ENCODE measurements around the gene CAVIN3. TPM values are rescaled to one million over a fixed set of nuclear protein-coding genes. Genes with fewer than 3 reads are reported as not detected.

Gene CAVIN3
- total RNA-seq, 1 experiment from 2014 or later = 11.2 TPM

DNA sequence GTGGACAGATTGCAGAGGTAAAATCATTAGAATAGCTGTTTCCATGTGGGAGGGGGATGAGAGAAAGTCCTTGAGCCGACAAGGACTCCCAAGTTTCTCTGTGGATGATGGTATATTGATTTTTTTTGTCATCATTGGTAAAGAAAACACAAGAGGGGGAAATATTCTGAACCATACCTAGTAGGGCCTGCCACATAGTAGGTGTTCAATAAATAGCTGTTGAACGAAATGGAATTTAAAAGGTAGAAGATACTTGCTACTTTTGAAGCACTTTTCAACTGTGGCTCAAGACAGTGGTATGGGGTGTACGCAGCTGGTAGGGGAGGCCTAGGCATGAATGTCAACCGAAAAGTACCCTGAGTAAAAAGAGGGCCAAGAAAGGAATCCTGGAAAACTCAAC lies 2.1 kb downstream of the CAVIN3 start:
- no TSS peak for BruUV-seq (replicated peaks)
- H3K27ac Mint-ChIP-seq (ENCODE audit: unreplicated experiment) = no peak overlapping the region
- no peak overlapping the region for H3K4me3 Mint-ChIP-seq (ENCODE audit: unreplicated experiment)
- H3K4me1 Mint-ChIP-seq (ENCODE audit: low read depth, unreplicated experiment) = peaks cover 20% of the 10 kb centered on the region
- CTCF ChIA-PET = interaction anchor here (0.6 to 2.1 kb wide), 5 partner anchors 10 to 45 kb away, joined by 3 to 14 read pairs (median 5); no protein-coding TSS in a partner anchor
- Histone ChIP-seq H3K9me3 (no peaks in the 10 kb centered on the region), H3K36me3 (ENCODE audit: control insufficient read depth, insufficient read depth, low read length) (no peaks in the 10 kb centered on the region), H3K4me3 (ENCODE audit: low read depth, low read length) (no peak overlapping the region), H3K27me3 (replicated peaks; ENCODE audit: control insufficient read depth, insufficient read depth, low read length) (no peaks in the 10 kb centered on the region), H3K4me1 (peaks cover 6% of the 10 kb centered on the region; the same call in 1 of the 2 replicates)
- DNase-seq = no peak
- TF ChIP-seq, protein P1, sequence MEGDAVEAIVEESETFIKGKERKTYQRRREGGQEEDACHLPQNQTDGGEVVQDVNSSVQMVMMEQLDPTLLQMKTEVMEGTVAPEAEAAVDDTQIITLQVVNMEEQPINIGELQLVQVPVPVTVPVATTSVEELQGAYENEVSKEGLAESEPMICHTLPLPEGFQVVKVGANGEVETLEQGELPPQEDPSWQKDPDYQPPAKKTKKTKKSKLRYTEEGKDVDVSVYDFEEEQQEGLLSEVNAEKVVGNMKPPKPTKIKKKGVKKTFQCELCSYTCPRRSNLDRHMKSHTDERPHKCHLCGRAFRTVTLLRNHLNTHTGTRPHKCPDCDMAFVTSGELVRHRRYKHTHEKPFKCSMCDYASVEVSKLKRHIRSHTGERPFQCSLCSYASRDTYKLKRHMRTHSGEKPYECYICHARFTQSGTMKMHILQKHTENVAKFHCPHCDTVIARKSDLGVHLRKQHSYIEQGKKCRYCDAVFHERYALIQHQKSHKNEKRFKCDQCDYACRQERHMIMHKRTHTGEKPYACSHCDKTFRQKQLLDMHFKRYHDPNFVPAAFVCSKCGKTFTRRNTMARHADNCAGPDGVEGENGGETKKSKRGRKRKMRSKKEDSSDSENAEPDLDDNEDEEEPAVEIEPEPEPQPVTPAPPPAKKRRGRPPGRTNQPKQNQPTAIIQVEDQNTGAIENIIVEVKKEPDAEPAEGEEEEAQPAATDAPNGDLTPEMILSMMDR (IDR thresholded peaks at IDR 0.05; ENCODE audit: insufficient read depth in 1 of 2, low read depth in 1 of 2, low read length in 1 of 2, severe bottlenecking in 1 of 2, unreplicated experiment in 1 of 2) = no peak
- intact Hi-C loops (cut with micrococcal nuclease; ENCODE audit: unreplicated experiment) = no loop called here
- peaks cover 6% of the 10 kb centered on the region for H3K36me3 Mint-ChIP-seq (ENCODE audit: insufficient read depth, unreplicated experiment)
- peaks cover 2% of the 10 kb centered on the region for H3K27me3 Mint-ChIP-seq (ENCODE audit: insufficient read depth, unreplicated experiment)
- POLR2A ChIA-PET = no interaction called here
- no peaks in the 10 kb centered on the region for H3K9me3 Mint-ChIP-seq (ENCODE audit: unreplicated experiment)

DNA sequence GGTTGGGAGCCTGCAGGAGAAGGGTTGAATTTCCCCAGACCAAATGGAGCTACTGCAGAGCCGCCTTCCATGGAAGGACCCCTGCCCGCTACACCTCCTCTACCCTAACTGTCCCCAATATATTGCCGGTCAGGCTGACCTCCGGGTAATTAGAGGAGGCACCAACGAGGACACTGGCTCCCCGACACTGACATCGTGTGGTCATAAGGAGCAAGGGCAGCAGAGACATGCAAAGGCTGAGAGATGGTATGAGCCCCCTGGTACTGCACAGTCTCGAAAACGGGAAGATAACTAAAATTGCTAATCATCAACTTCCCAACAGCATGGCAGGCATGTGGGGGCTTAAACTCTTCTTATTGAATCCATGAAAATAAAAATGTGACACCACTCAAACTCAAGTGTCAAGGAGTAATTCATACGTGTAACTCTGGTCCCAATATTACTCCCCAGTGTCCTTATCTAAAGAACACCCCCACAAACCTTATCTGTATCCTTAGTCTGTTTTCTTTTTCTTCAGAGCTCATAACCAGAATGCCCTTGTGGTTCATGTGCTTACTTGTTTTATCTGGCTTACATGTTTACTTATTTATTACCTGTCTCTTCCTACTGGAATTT lies 4.4 kb downstream of the CAVIN3 start:
- H3K36me3 Mint-ChIP-seq (ENCODE audit: insufficient read depth, unreplicated experiment) = no peaks in the 10 kb centered on the region
- H3K4me3 ChIP-seq (ENCODE audit: low read depth, low read length) = no peak overlapping the region
- no peak overlapping the region for H3K4me3 Mint-ChIP-seq (ENCODE audit: unreplicated experiment)
- no TSS peak for BruUV-seq (replicated peaks)
- peaks cover 4% of the 10 kb centered on the region for H3K27me3 Mint-ChIP-seq (ENCODE audit: insufficient read depth, unreplicated experiment)
- ChIA-PET POLR2A (no interaction called here), CTCF (interaction anchor here (1.0 to 2.1 kb wide), 4 partner anchors 37 to 65 kb away, joined by 3 to 14 read pairs (median 4); no protein-coding TSS in a partner anchor)
- no peak overlapping the region for H3K27ac Mint-ChIP-seq (ENCODE audit: unreplicated experiment)
- no peaks in the 10 kb centered on the region for H3K9me3 Mint-ChIP-seq (ENCODE audit: unreplicated experiment)
- intact Hi-C loops (cut with micrococcal nuclease; ENCODE audit: unreplicated experiment) = loop anchor here (1.0 to 2.0 kb wide), 6 partner anchors 18 to 324 kb away; no protein-coding TSS in a partner anchor
- peaks cover 9% of the 10 kb centered on the region for H3K4me1 Mint-ChIP-seq (ENCODE audit: low read depth, unreplicated experiment)
- TF ChIP-seq, protein P1 (IDR thresholded peaks at IDR 0.05; ENCODE audit: insufficient read depth in 1 of 2, low read depth in 1 of 2, low read length in 1 of 2, severe bottlenecking in 1 of 2, unreplicated experiment in 1 of 2) = peak; percentile 86 to 96
- no peaks in the 10 kb centered on the region for H3K36me3 ChIP-seq (ENCODE audit: control insufficient read depth, insufficient read depth, low read length)
- H3K4me1 ChIP-seq = 0 out of 2 replicates have a peak, but pooled peaks cover 6% of the 10 kb centered on the region
- no peaks in the 10 kb centered on the region for H3K27me3 ChIP-seq (replicated peaks; ENCODE audit: control insufficient read depth, insufficient read depth, low read length)
- no peaks in the 10 kb centered on the region for H3K9me3 ChIP-seq
- DNase-seq = peak; percentile 61 to 68

GRCh38 chr11:6312106-6312505 lies 8.2 kb downstream of the CAVIN3 start:
- POLR2A ChIA-PET = no interaction called here
- Mint-ChIP-seq H3K4me3 (ENCODE audit: unreplicated experiment) (no peak overlapping the region), H3K9me3 (ENCODE audit: unreplicated experiment) (no peaks in the 10 kb centered on the region), H3K27me3 (ENCODE audit: insufficient read depth, unreplicated experiment) (peaks cover 10% of the 10 kb centered on the region), H3K36me3 (ENCODE audit: insufficient read depth, unreplicated experiment) (no peaks in the 10 kb centered on the region), H3K27ac (ENCODE audit: unreplicated experiment) (no peak overlapping the region), H3K4me1 (ENCODE audit: low read depth, unreplicated experiment) (peaks cover 14% of the 10 kb centered on the region)
- Histone ChIP-seq H3K9me3 (no peaks in the 10 kb centered on the region), H3K36me3 (ENCODE audit: control insufficient read depth, insufficient read depth, low read length) (no peaks in the 10 kb centered on the region), H3K27me3 (replicated peaks; ENCODE audit: control insufficient read depth, insufficient read depth, low read length) (no peaks in the 10 kb centered on the region), H3K4me3 (ENCODE audit: low read depth, low read length) (no peak overlapping the region), H3K4me1 (0 out of 2 replicates have a peak, but pooled peaks cover 6% of the 10 kb centered on the region)
- TF ChIP-seq, protein P1 (IDR thresholded peaks at IDR 0.05; ENCODE audit: insufficient read depth in 1 of 2, low read depth in 1 of 2, low read length in 1 of 2, severe bottlenecking in 1 of 2, unreplicated experiment in 1 of 2) = no peak
- no TSS peak for BruUV-seq (replicated peaks)
- no peak for DNase-seq
- CTCF ChIA-PET = interaction anchor here (1.0 kb wide), 1 partner anchor 51 kb away, joined by 3 read pairs; no protein-coding TSS in a partner anchor
- intact Hi-C loops (cut with micrococcal nuclease; ENCODE audit: unreplicated experiment) = no loop called here
